Stimulated activated CD4-positive, alpha-beta T cell treated with anti-CD3 and anti-CD28 coated beads, Interleukin-1b, Interleukin-23, amount 100 ng/mL, for 4 hours (primary cell): ENCODE results near the gene OSBPL10.
"Not testable (repeated sequence)": the region's sequence is repeated elsewhere in the genome, so short reads cannot be mapped to it uniquely, and the experiment has no call there.

Experiments used
- DNase-seq, 2 donors: peaks; one replicate each; pipeline ENCODE4 v3.0.0-alpha.2; 2020; ENCODE audit warnings: low read depth in 2 of 2

Gene OSBPL10

GRCh38 chr3:31892500-31892899, 88.6 kb downstream of the OSBPL10 start:
- DNase-seq: no peak

- no peak for DNase-seq
Observed at GRCh38 chr3:31891876-31892455, 89.1 kb downstream of the OSBPL10 start.

- DNase-seq: no peak
Observed at GRCh38 chr3:31890742-31891469, 90.2 kb downstream of the OSBPL10 start.

- no peak for DNase-seq
Observed at GRCh38 chr3:31890007-31890406, 91.1 kb downstream of the OSBPL10 start.

GRCh38 chr3:31885235-31885634, 95.8 kb downstream of the OSBPL10 start:
- no peak for DNase-seq

- DNase-seq: no peak
Observed at GRCh38 chr3:31884251-31884650, 96.8 kb downstream of the OSBPL10 start.

GRCh38 chr3:31882895-31883294, 98.2 kb downstream of the OSBPL10 start:
- DNase-seq: no peak

DNA sequence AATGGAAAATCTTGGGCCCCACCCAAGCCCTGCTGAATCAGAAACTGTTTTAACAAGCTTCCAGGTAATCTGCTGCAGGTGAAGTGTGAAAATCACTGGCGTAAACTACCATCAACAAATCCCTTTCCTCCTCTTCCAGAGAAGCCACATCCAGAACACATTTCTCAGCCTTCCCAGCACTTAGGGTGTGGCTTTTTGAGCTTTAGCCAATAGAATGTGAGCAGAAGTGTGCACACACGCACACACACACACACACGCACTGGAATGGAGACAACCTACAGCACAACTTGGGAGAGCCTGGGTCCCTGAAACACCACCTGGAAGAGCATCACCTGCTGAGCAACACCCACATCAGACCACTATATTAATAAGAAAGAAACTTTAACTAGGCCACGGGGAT, 98.6 kb downstream of the OSBPL10 start:
- no peak for DNase-seq

- DNase-seq: no peak
Observed at GRCh38 chr3:31880482-31881078, 100.5 kb downstream of the OSBPL10 start.

DNA sequence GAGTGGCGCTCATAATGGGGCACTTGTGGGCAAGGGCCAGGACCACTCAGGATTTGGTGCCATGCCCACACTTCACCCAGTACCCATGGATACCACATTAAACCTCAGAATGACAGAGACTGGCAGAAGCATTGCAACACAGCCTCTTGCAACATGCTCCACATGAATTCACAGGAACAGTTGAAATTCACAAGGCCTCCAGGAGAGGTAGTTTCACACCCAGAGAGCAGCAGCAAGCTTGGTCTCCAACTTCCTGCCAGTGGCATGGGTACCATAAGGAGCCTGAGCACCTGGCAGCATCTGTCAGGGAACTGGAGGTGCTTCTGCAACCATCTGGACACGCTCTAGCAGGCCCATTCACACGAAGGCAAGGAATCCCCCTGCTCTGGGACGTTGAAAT, 101.0 kb downstream of the OSBPL10 start:
- no peak for DNase-seq

DNA sequence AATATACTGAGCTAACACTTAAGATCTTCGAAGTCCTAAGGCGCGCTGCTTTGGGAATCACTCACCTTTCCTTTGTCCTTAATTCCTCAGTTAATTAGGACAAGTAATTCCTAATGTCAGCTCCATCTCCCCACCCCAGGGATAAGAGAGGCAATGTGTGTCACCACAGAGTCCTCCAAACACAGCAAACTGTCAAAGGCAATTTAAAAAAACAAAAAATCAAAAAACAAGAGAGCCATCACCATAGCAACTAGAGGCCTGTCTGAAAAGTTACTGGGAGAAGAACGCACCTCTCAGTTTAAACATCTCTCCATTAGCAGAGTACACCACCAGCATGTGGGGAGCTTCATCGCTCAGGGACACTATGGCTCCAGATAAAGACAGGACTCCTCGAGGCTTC, 101.7 kb downstream of the OSBPL10 start:
- DNase-seq: no peak

DNA sequence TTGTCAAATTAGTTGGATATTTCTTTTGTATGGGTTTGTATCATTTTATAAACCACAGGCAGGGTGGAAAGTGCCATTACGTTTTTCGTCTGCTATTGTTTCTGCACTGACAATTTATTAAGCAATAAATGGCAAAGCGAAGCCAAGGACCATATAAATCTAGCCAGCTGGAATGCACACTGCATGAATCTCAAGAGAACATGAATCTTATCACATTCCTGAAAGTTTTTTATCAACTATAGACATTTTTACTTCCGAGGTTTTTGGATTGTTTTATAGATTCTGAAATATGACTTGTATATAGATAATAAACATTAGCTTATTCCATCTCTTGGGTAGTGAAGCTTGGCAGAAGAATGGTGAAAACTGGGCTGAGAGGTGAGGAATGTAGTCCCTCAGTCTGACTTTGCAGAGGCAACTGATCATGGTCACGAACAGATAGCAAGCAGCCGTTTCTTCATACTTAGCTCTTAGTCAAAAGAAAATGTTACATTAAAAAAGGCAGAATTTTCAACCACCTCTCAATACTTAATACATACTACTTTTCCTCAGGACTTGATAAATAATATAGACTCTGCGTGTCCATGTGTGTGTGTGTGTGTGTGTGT, 102.7 kb downstream of the OSBPL10 start:
- DNase-seq: no peak

GRCh38 chr3:31876331-31876730, 104.7 kb downstream of the OSBPL10 start:
- no peak for DNase-seq

- DNase-seq: no peak
Observed at GRCh38 chr3:31875437-31875836, 105.6 kb downstream of the OSBPL10 start.

- no peak for DNase-seq
Observed at GRCh38 chr3:31873254-31873820, 107.7 kb downstream of the OSBPL10 start.

DNA sequence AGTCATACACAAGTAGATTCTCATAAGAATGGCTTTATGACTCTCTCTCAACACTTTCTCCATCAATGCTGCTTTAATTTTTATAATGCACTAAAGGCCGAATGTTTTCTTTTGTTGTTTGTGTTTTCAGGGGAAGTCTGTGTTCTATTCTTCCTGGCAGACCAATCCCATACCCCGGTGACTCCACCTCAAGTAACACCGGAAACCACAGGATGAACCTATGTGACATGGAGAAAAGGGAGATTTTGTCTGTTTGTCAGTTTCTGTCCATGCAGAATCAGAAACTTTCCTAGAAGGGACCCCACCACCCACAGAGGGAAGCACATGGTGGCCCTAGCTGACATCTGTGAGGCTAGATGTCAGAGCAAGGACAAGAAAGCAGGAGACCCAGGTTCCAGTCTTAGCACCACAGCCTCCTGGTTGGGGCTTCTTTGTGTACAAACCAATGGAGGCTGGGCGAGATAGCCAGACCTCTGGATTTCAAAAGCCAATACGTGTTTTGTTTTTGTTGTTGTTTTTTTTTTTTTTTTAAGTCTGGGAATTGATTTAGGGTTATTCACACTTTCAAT, 109.0 kb downstream of the OSBPL10 start:
- no peak for DNase-seq

DNA sequence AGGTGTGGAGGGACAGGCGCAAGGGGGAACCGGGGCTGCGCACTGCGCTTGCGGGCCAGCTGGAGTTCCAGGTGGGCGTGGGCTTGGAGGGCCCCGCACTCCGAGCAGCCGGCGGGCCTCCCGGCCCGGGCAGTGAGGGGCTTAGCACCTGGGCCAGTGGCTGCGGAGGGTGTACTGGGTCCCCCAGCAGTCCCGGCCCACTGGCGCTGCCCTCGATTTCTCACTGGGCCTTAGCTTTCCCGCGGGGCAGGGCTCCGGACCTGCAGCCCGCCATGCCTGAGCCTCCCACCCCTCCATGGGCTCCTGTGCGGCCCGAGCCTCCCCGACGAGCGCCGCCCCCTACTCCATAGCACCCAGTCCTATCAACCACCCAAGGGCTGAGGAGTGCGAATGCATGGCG, 111.0 kb downstream of the OSBPL10 start:
- not testable (repeated sequence) for DNase-seq

GRCh38 chr3:31868236-31868635, 112.8 kb downstream of the OSBPL10 start:
- no peak for DNase-seq

- no peak for DNase-seq
Observed at GRCh38 chr3:31862666-31863279, 118.3 kb downstream of the OSBPL10 start.

GRCh38 chr3:31861826-31862225, 119.2 kb downstream of the OSBPL10 start:
- no peak for DNase-seq

DNA sequence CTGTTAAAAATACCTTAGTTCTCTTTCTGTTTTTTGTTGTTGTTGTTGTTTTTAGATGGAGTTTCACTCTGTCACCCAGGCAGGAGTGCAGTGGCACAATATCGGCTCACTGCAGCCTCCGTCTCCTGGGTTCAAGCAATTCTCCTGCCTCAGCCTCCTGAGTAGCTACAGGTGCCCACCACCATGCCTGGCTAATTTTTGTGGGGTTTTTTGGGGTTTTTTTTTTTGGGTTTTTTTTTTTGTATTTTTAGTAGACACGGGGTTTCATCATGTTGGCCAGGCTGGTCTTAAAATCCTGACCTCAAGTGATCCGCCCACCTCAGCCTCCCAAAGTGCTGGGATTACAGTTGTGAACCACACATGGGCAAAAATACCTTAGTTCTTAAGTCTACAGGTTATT, 120.4 kb downstream of the OSBPL10 start:
- not testable (repeated sequence) for DNase-seq

GRCh38 chr3:31859245-31859644, 121.8 kb downstream of the OSBPL10 start:
- no peak for DNase-seq
